Liver (tissue), 9 donors: ENCODE measurements around the gene CD2. TPM values are rescaled to one million over a fixed set of nuclear protein-coding genes. Genes with fewer than 3 reads are reported as not detected.

ENCODE experiments used
- DNase-seq: peaks from one replicate; pipeline ENCODE4 v3.0.0-alpha.2; 2017; ENCODE audit warnings: low spot score
- H3K27ac ChIP-seq, 2 donors: one replicate each; pipeline ENCODE4 v1.7.0; 2013; ENCODE audit warnings: inconsistent platforms in 2 of 2, low read length in 2 of 2, control low read depth in 1 of 2, low read depth in 1 of 2, mild to moderate bottlenecking in 1 of 2
- H3K27me3 ChIP-seq, 4 donors: one replicate each; pipeline versions ENCODE4 v1.6.1 to v1.7.0; 2013; ENCODE audit warnings: low read length in 3 of 4, inconsistent platforms in 1 of 4, mild to moderate bottlenecking in 1 of 4, moderate library complexity in 1 of 4; ENCODE audit not compliant: control insufficient read depth in 4 of 4, insufficient read depth in 4 of 4
- H3K36me3 ChIP-seq, 4 donors: one replicate each; pipeline versions ENCODE4 v1.6.1 to v1.7.0; 2013; ENCODE audit warnings: low read length in 3 of 4, mild to moderate bottlenecking in 3 of 4, low read depth in 1 of 4, moderate library complexity in 1 of 4; ENCODE audit not compliant: control insufficient read depth in 4 of 4, insufficient read depth in 3 of 4
- H3K4me1 ChIP-seq, 4 donors: one replicate each; pipeline versions ENCODE4 v1.6.1 to v1.7.0; 2013; ENCODE audit warnings: low read length in 3 of 4, mild to moderate bottlenecking in 3 of 4, moderate library complexity in 1 of 4; ENCODE audit not compliant: control insufficient read depth in 4 of 4, insufficient read depth in 4 of 4
- H3K4me3 ChIP-seq, 3 donors: one replicate each; pipeline versions ENCODE4 v1.6.1 to v1.7.0; 2013; ENCODE audit warnings: low read length in 3 of 3, control low read depth in 1 of 3, low read depth in 1 of 3, mild to moderate bottlenecking in 1 of 3
- H3K9ac ChIP-seq, 2 donors: one replicate each; pipeline ENCODE4 v1.7.0; 2013; ENCODE audit warnings: low read length in 2 of 2, mild to moderate bottlenecking in 2 of 2, moderate library complexity in 2 of 2, control low read depth in 1 of 2, low read depth in 1 of 2
- H3K9me3 ChIP-seq, 4 donors: one replicate each; pipeline versions ENCODE4 v1.6.1 to v1.7.0; 2013; ENCODE audit warnings: low read length in 3 of 4; ENCODE audit not compliant: control insufficient read depth in 4 of 4
- EGR1 ChIP-seq, 2 donors: IDR thresholded peaks; 2 replicates each; pipeline ENCODE4 v1.6.1; 2016 to 2018; ENCODE audit warnings: antibody characterized with exemption in 2 of 2, low read depth in 2 of 2
- FOXA1 ChIP-seq: IDR thresholded peaks from 2 replicates; pipeline ENCODE4 v1.6.1; 2016; ENCODE audit warnings: antibody characterized with exemption
- FOXA2 ChIP-seq: IDR thresholded peaks from 2 replicates; pipeline ENCODE4 v1.6.1; 2016; ENCODE audit warnings: antibody characterized with exemption
- GABPA ChIP-seq, 2 donors: IDR thresholded peaks in 1 of 2; conservative IDR thresholded peaks in 1 of 2; 2 replicates each; pipeline ENCODE4 v1.6.1; 2016; ENCODE audit warnings: antibody characterized with exemption in 2 of 2, mild to moderate bottlenecking in 1 of 2, moderate library complexity in 1 of 2
- HNF4A ChIP-seq, 2 donors: conservative IDR thresholded peaks; 2 replicates each; pipeline ENCODE4 v1.6.1; 2016; ENCODE audit warnings: antibody characterized with exemption in 2 of 2, mild to moderate bottlenecking in 2 of 2
- HNF4G ChIP-seq: IDR thresholded peaks from 2 replicates; pipeline ENCODE4 v1.6.1; 2016; ENCODE audit warnings: antibody characterized with exemption
- JUND ChIP-seq, 2 donors: IDR thresholded peaks; 2 replicates each; pipeline ENCODE4 v1.6.1; 2016; ENCODE audit warnings: antibody characterized with exemption in 2 of 2
- NR2F2 ChIP-seq: IDR thresholded peaks from 2 replicates; pipeline ENCODE4 v1.6.1; 2016; ENCODE audit warnings: antibody characterized with exemption
- RAD21 ChIP-seq, 2 donors: IDR thresholded peaks; 2 replicates each; pipeline ENCODE4 v1.6.1; 2016; ENCODE audit warnings: antibody characterized with exemption in 2 of 2, mild to moderate bottlenecking in 2 of 2
- RXRA ChIP-seq, 2 donors: IDR thresholded peaks; 2 replicates each; pipeline ENCODE4 v1.6.1; 2017 to 2018; ENCODE audit warnings: antibody characterized with exemption in 2 of 2, mild to moderate bottlenecking in 1 of 2
- SP1 ChIP-seq: IDR thresholded peaks from 2 replicates; pipeline ENCODE4 v1.6.1; 2018; ENCODE audit warnings: antibody characterized with exemption, mild to moderate bottlenecking
- TAF1 ChIP-seq: conservative IDR thresholded peaks from 2 replicates; pipeline ENCODE4 v1.6.1; 2016; ENCODE audit warnings: antibody characterized with exemption, mild to moderate bottlenecking
- YY1 ChIP-seq: IDR thresholded peaks from 2 replicates; pipeline ENCODE4 v1.6.1; 2016; ENCODE audit warnings: antibody characterized with exemption, mild to moderate bottlenecking
- ZBTB33 ChIP-seq: IDR thresholded peaks from 2 replicates; pipeline ENCODE4 v1.6.1; 2016; ENCODE audit warnings: antibody characterized with exemption
- WGBS: extraction: QIAGEN DNeasy Blood & Tissue Kit; methylation state at CpG from one replicate; pipeline ENCODE4 v1.1.7; 2013; 5-methylcytosine and 5-hydroxymethylcytosine counted together
- polyA plus RNA-seq, 2 donors: library from polyadenylated mRNA; stranded (reverse) in 1 of 2; unstranded in 1 of 2; fragments of 200-250 nt in 1 of 2; fragments of >200 nt in 1 of 2; fragmentation: Nextera tagmentation in 1 of 2; extraction: Ambion mirVana in 1 of 2; gene quantifications; one replicate each; pipeline versions ENCODE4 v1.2.1 to v1.2.3, GENCODE V29; 2013 to 2015
- total RNA-seq, 2 donors: library from RNA; depleted of rRNA; stranded (reverse); fragments of >200 nt; gene quantifications; one replicate each; pipeline ENCODE4 v1.2.3, GENCODE V29; 2014
- TF ChIP-seq, protein P1 (sequence below): fragments of 150-350 bp; IDR thresholded peaks from 2 replicates; pipeline ENCODE4 v1.5.1; 2017; ENCODE audit warnings: improper control_type of control experiment, low read depth, low read length; ENCODE audit not compliant: missing input control
- TF ChIP-seq, protein P2 (sequence below): IDR thresholded peaks from 2 replicates; pipeline ENCODE4 v1.6.1; 2016; ENCODE audit warnings: antibody characterized with exemption
- donor health status: healthy.
- donor health status: healthy.
- donor health status: healthy.
- donor health status: healthy.
- donor health status: healthy.

CD2 gene
- total and polyA plus RNA-seq, 4 donors, result 0.28 to 1.5 (median 0.89) TPM

- Histone ChIP-seq H3K36me3 (no peaks in the 10 kb centered on the region), H3K27ac (no peak overlapping the region), H3K4me3 (peak overlapping the region in 1 of 3 donors; percentile 18), H3K27me3 (no peaks in the 10 kb centered on the region), H3K4me1 (no peaks in the 10 kb centered on the region), H3K9ac (no peak overlapping the region), H3K9me3 (peaks cover 19 to 36% (median 29%) of the 10 kb centered on the region in 4 donors)
- DNase-seq, result no peak
- no peak for TF ChIP-seq FOXA1
- TF ChIP-seq EGR1 (IDR thresholded peaks at IDR 0.05; ENCODE audit: low read depth in 2 of 2), result no peak
- no peak for TF ChIP-seq JUND (IDR thresholded peaks at IDR 0.05)
- TF ChIP-seq NR2F2, result no peak
- TF ChIP-seq GABPA (IDR thresholded peaks at IDR 0.05 in 1 of 2, conservative IDR thresholded peaks at IDR 0.05 in 1 of 2), result no peak
- no peak for TF ChIP-seq HNF4G
- TF ChIP-seq YY1, result no peak
- TF ChIP-seq, protein P1, sequence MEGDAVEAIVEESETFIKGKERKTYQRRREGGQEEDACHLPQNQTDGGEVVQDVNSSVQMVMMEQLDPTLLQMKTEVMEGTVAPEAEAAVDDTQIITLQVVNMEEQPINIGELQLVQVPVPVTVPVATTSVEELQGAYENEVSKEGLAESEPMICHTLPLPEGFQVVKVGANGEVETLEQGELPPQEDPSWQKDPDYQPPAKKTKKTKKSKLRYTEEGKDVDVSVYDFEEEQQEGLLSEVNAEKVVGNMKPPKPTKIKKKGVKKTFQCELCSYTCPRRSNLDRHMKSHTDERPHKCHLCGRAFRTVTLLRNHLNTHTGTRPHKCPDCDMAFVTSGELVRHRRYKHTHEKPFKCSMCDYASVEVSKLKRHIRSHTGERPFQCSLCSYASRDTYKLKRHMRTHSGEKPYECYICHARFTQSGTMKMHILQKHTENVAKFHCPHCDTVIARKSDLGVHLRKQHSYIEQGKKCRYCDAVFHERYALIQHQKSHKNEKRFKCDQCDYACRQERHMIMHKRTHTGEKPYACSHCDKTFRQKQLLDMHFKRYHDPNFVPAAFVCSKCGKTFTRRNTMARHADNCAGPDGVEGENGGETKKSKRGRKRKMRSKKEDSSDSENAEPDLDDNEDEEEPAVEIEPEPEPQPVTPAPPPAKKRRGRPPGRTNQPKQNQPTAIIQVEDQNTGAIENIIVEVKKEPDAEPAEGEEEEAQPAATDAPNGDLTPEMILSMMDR, result no peak
- TF ChIP-seq FOXA2, result no peak
- WGBS, result 95% methylated on average over 3 of the region's 3 CpGs
These were observed 6.0 kb upstream of the CD2 start for GRCh38 chr1:116748272-116748671.

- Histone ChIP-seq H3K36me3 (no peaks in the 10 kb centered on the region), H3K9ac (no peak overlapping the region), H3K4me1 (no peaks in the 10 kb centered on the region), H3K4me3 (no peak overlapping the region), H3K27me3 (no peaks in the 10 kb centered on the region), H3K9me3 (peaks cover 10 to 23% (median 17%) of the 10 kb centered on the region in 4 donors), H3K27ac (no peak overlapping the region)
- no peak for DNase-seq
- 58% methylated on average over 4 of the region's 4 CpGs for WGBS
- TF ChIP-seq FOXA2 (no peak), GABPA (IDR thresholded peaks at IDR 0.05 in 1 of 2, conservative IDR thresholded peaks at IDR 0.05 in 1 of 2) (no peak), FOXA1 (no peak)
These were observed 3.1 kb upstream of the CD2 start for GRCh38 chr1:116751146-116751545.

DNA sequence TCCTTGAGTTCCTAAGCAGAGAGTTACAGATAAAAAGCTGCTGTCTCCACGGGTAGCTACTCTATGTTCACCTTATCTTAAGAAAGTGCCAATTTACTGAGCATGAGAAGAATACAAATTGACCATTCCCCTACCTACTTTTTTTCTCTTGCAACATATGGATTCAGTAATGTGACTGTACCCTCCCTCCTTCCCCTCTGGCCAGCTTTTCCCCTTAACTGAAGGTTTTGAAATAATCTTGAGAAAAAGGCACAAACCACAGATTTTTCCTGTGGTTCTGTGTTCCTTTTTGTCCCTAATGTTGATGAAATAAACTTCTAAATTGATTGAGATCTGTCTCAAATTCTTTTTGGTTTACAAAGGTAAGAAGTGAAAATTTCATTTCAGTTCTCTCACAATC, 2.6 kb upstream of the CD2 start:
- 29% methylated on average over 1 of the region's 1 CpG for WGBS
- no peak overlapping the region for H3K4me3 ChIP-seq
- no peaks in the 10 kb centered on the region for H3K4me1 ChIP-seq
- no peak overlapping the region for H3K9ac ChIP-seq
- H3K27me3 ChIP-seq, result no peaks in the 10 kb centered on the region
- no peaks in the 10 kb centered on the region for H3K36me3 ChIP-seq
- peaks cover 10 to 21% (median 17%) of the 10 kb centered on the region in 4 donors for H3K9me3 ChIP-seq
- no peak for TF ChIP-seq SP1
- TF ChIP-seq TAF1, result no peak
- no peak for TF ChIP-seq ZBTB33
- no peak for TF ChIP-seq GABPA (IDR thresholded peaks at IDR 0.05 in 1 of 2, conservative IDR thresholded peaks at IDR 0.05 in 1 of 2)
- TF ChIP-seq, protein P1, result no peak
- no peak for TF ChIP-seq FOXA1
- no peak for TF ChIP-seq EGR1 (IDR thresholded peaks at IDR 0.05; ENCODE audit: low read depth in 2 of 2)
- no peak for TF ChIP-seq RXRA (IDR thresholded peaks at IDR 0.05)
- TF ChIP-seq RAD21 (IDR thresholded peaks at IDR 0.05), result no peak
- no peak for TF ChIP-seq HNF4A (conservative IDR thresholded peaks at IDR 0.05)
- TF ChIP-seq, protein P2, sequence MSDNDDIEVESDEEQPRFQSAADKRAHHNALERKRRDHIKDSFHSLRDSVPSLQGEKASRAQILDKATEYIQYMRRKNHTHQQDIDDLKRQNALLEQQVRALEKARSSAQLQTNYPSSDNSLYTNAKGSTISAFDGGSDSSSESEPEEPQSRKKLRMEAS, result no peak
- TF ChIP-seq FOXA2, result no peak
- no peak for DNase-seq
- H3K27ac ChIP-seq, result no peak overlapping the region
